Spinal cord (tissue), 10 donors: ENCODE measurements around the gene PLA2G3. TPM values are rescaled to one million over a fixed set of nuclear protein-coding genes. Genes with fewer than 3 reads are reported as not detected.
A peak's percentile ranks its signal among the peaks of the same experiment; 100 is the strongest.

ENCODE experiments used
- DNase-seq, 6 donors: peaks; one replicate each; pipeline versions ENCODE4 v3.0.0 to v3.0.0-alpha.2; 2013 to 2015; ENCODE audit warnings: low spot score in 6 of 6, low read depth in 4 of 6
- H3K27ac ChIP-seq: one replicate; pipeline ENCODE4 v1.5.1; 2013; ENCODE audit warnings: low read depth, low read length, control low read depth
- H3K27me3 ChIP-seq: one replicate; pipeline ENCODE4 v1.6.1; 2013; ENCODE audit warnings: low read length; ENCODE audit not compliant: control insufficient read depth, insufficient read depth
- H3K36me3 ChIP-seq: one replicate; pipeline ENCODE4 v1.6.1; 2013; ENCODE audit warnings: low read length; ENCODE audit not compliant: control insufficient read depth, insufficient read depth
- H3K4me1 ChIP-seq: one replicate; pipeline ENCODE4 v1.6.1; 2013; ENCODE audit warnings: low read length; ENCODE audit not compliant: control insufficient read depth, insufficient read depth
- H3K4me3 ChIP-seq: one replicate; pipeline ENCODE4 v1.5.1; 2013; ENCODE audit warnings: low read depth, low read length, control low read depth
- H3K9me3 ChIP-seq: one replicate; pipeline ENCODE4 v1.6.1; 2013; ENCODE audit warnings: low read length; ENCODE audit not compliant: control insufficient read depth, insufficient read depth
- WGBS: methylation state at CpG from one replicate; pipeline ENCODE4 v1.1.5; 2013; ENCODE audit warnings: missing lambda C conversion rate; ENCODE audit not compliant: insufficient coverage; 5-methylcytosine and 5-hydroxymethylcytosine counted together
- polyA plus RNA-seq, 2 donors: library from polyadenylated mRNA; unstranded; fragments of 120-200 nt; gene quantifications; one replicate each; pipeline ENCODE4 v1.2.1, GENCODE V29; 2013; ENCODE audit not compliant: insufficient read length in 2 of 2
- total RNA-seq, 2 donors: library from RNA; depleted of rRNA in 1 of 2; stranded (reverse); fragments of 120-200 nt in 1 of 2; fragments of >200 nt in 1 of 2; gene quantifications; one replicate each; pipeline versions ENCODE4 v1.2.3 to v1.2.4, GENCODE V29; 2013 to 2014
- donor health status: healthy.

Gene PLA2G3
- total and polyA plus RNA-seq, 4 donors: 0.77 to 1.7 (median 1.2) TPM

GRCh38 chr22:31106001-31106571 is 34.2 kb downstream of the PLA2G3 start:
- peaks cover 27% of the 10 kb centered on the region for H3K36me3 ChIP-seq

GRCh38 chr22:31105282-31105929 is 34.9 kb downstream of the PLA2G3 start:
- H3K36me3 ChIP-seq: peaks cover 34% of the 10 kb centered on the region
- no peaks in the 10 kb centered on the region for H3K27me3 ChIP-seq
- H3K4me1 ChIP-seq: peaks cover 31% of the 10 kb centered on the region
- H3K4me3 ChIP-seq: no peak overlapping the region
- no peak for DNase-seq
- H3K27ac ChIP-seq: no peak overlapping the region
- H3K9me3 ChIP-seq: no peaks in the 10 kb centered on the region
- WGBS: 77% methylated on average over 6 of the region's 11 CpGs

More at GRCh38 chr22:31106001-31106571, 34.2 kb downstream of the PLA2G3 start:
- Histone ChIP-seq H3K4me3 (peak overlapping the region; percentile 76), H3K27ac (no peak overlapping the region), H3K9me3 (no peaks in the 10 kb centered on the region), H3K4me1 (peaks cover 31% of the 10 kb centered on the region), H3K27me3 (no peaks in the 10 kb centered on the region)
- no peak for DNase-seq
- 43% methylated on average over 2 of the region's 4 CpGs for WGBS

- Histone ChIP-seq H3K36me3 (peaks cover 39% of the 10 kb centered on the region), H3K4me3 (no peak overlapping the region), H3K27ac (no peak overlapping the region), H3K4me1 (peaks cover 31% of the 10 kb centered on the region), H3K9me3 (no peaks in the 10 kb centered on the region), H3K27me3 (no peaks in the 10 kb centered on the region)
- 12% methylated on average over 27 of the region's 35 CpGs for WGBS
- peak in 1 of 6 donors; percentile 54 for DNase-seq
Observed at GRCh38 chr22:31104869-31105268, 35.4 kb downstream of the PLA2G3 start.

GRCh38 chr22:31103899-31104694 is 36.2 kb downstream of the PLA2G3 start:
- DNase-seq: peak in 1 of 6 donors; percentile 79
- H3K4me1 ChIP-seq: peaks cover 33% of the 10 kb centered on the region
- 76% methylated on average over 22 of the region's 33 CpGs for WGBS
- no peak overlapping the region for H3K4me3 ChIP-seq
- H3K36me3 ChIP-seq: peaks cover 45% of the 10 kb centered on the region
- no peak overlapping the region for H3K27ac ChIP-seq
- H3K27me3 ChIP-seq: no peaks in the 10 kb centered on the region
- H3K9me3 ChIP-seq: no peaks in the 10 kb centered on the region

- no peak overlapping the region for H3K27ac ChIP-seq
- no peak overlapping the region for H3K4me3 ChIP-seq
- H3K4me1 ChIP-seq: peaks cover 37% of the 10 kb centered on the region
- H3K9me3 ChIP-seq: no peaks in the 10 kb centered on the region
- H3K36me3 ChIP-seq: peaks cover 54% of the 10 kb centered on the region
- no peaks in the 10 kb centered on the region for H3K27me3 ChIP-seq
- no peak for DNase-seq
- 88% methylated on average over 2 of the region's 2 CpGs for WGBS
Observed at GRCh38 chr22:31103111-31103510, 37.2 kb downstream of the PLA2G3 start.

DNA sequence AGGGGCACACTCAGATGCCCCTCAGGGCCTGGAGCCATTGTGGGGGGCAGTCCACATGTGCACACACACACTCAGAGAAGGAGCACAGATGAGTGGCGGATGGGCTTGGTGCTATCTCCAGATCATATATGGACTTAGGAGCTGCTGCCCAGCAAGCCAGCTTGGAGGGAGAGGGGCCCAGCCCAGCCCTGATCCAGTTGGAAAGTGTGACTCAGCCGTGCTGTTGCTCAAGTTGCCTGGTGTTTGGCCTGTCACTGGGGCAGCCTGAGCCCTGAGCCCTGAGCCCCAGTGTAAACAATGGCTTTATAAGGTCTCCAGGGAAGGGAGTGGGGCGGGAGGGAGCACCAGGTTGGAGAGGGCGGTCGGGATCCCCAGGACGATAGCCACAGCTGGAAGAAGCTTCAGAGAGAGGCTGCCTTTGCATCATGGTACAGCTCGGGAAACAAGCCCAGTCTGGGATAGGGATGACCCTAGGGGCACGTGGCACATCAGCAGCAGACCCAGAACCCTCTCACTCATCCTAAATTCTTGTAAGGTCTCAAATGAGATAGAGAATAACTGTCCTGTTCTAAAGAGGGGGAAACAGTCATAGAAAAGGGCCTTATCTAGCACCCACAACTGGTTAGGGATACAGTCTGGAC is 37.7 kb downstream of the PLA2G3 start:
- H3K4me3 ChIP-seq: no peak overlapping the region
- no peak overlapping the region for H3K27ac ChIP-seq
- DNase-seq: no peak
- H3K4me1 ChIP-seq: peaks cover 32% of the 10 kb centered on the region
- 93% methylated on average over 5 of the region's 8 CpGs for WGBS
- H3K36me3 ChIP-seq: peaks cover 54% of the 10 kb centered on the region
- H3K9me3 ChIP-seq: no peaks in the 10 kb centered on the region
- no peaks in the 10 kb centered on the region for H3K27me3 ChIP-seq

DNA sequence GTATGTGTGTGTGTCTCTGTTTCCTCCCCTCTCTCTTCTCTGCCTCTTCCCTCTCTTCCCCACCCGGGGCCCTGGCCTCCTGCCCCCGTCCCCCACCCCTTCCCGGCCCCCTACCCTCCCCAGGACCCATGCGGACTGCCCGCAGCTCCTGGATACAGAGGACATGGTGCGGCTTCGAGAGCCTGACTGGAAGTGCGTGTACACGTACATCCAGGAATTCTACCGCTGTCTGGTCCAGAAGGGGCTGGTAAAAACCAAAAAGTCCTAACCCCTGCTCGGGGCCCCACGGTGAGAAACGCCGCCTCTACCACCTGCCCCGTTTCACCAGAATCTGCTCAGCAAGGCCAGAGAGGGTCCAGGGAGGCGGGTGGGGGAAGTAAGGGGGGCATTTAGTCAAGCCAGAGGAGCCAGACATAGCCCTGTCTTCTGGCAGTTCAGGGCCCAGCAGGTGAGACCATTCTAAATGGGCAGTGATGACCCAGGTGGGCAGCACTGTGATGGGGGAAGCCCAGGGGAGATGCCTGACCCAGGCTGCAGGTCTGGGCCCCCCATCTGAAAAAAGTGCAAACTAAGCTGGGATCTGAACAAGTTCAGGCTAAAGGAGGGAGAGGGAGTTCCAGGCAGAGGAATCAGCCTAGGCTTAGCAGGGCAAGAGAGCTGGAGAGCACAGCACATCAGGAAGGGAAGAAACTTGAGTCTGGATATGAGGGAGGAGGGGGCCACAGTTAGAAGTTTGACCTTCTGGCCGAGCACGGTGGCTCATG is 39.4 kb downstream of the PLA2G3 start:
- Histone ChIP-seq H3K4me1 (peaks cover 22% of the 10 kb centered on the region), H3K9me3 (no peaks in the 10 kb centered on the region), H3K27ac (no peak overlapping the region), H3K4me3 (no peak overlapping the region), H3K36me3 (peaks cover 68% of the 10 kb centered on the region), H3K27me3 (no peaks in the 10 kb centered on the region)
- 93% methylated on average over 11 of the region's 18 CpGs for WGBS
- DNase-seq: no peak

DNA sequence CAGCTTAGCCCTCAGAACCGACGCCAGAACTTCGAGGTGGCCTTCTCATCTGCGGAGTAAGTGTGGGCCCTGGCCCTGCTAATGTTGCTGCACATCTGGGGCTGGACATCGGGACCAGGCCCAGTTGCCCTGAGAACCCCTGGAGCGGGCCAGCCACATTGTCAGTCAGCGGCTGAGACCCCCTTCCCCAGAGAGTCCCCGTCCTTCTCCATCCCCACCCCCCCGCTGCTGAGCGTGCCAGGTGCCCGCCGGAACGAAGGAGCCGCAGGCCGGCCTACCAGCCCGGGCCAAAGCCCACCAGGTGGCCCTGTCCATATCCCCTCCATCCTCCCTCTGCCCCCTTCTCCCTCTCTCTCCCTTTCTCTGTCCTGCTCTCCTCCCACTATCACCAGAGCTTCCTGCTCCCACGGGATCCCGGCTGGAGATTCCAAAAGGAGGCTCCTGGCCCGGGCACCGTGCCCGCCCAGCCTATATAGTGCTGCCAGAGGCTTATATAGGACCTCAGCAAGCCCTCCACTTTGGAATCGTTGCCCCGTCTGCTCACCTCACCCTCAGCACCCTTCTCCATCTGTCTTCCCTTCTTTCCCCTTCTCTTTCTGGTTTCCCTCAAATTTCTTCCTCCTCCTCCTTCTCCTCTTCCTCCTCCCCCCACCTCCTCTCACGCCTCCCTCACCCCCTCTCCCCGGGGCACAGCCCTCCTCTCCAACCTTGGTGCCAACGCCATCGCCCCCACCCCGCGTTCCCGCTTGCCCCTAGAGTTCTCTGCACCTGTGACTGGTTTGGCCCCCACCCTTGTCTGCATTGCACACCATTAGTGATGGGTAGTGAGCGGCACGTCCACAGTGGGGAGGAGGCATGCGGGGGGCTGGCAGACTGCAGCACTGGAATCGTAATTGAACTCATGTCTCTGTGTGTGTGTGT is 40.2 kb downstream of the PLA2G3 start:
- Histone ChIP-seq H3K4me3 (no peak overlapping the region), H3K4me1 (peaks cover 20% of the 10 kb centered on the region), H3K27me3 (no peaks in the 10 kb centered on the region), H3K27ac (no peak overlapping the region), H3K9me3 (no peaks in the 10 kb centered on the region), H3K36me3 (peaks cover 75% of the 10 kb centered on the region)
- 95% methylated on average over 26 of the region's 34 CpGs for WGBS
- no peak for DNase-seq
